PC-9 (cell line): Measurements from ENCODE around the gene TMOD2.

ENCODE experiments used
- EZH2 ChIP-seq: fragments of 200-600 bp; sonication (generic); IDR thresholded peaks from 2 replicates; pipeline ENCODE4 v1.8.0; 2017; ENCODE audit warnings: antibody characterized with exemption, low read depth
- TF ChIP-seq, protein P1 (sequence below): fragments of 200-600 bp; sonication (generic); conservative IDR thresholded peaks from 2 replicates; pipeline ENCODE4 v1.6.1; 2017; ENCODE audit warnings: mixed run types, antibody characterized with exemption, mild to moderate bottlenecking, moderate library complexity

DNA sequence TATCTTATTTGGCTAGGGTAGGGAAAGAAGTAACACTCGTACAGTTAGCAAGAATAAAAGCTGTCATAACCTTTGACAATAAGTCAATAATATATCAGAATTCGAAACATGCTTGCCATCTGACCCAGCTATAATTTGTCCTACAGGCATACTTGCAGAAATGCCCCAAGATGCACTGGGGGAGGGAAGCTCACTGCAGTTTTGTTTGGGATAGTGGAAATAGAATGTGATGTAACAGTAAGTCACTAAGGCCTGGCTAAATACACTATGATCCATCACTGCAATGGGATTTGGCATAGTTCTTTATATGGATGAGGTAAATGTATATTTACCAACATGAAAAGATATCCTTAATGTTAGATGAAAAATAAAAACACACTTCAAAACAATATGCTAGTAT, 52.6 kb downstream of the TMOD2 start:
- TF ChIP-seq EZH2, result no peak
- TF ChIP-seq, protein P1, sequence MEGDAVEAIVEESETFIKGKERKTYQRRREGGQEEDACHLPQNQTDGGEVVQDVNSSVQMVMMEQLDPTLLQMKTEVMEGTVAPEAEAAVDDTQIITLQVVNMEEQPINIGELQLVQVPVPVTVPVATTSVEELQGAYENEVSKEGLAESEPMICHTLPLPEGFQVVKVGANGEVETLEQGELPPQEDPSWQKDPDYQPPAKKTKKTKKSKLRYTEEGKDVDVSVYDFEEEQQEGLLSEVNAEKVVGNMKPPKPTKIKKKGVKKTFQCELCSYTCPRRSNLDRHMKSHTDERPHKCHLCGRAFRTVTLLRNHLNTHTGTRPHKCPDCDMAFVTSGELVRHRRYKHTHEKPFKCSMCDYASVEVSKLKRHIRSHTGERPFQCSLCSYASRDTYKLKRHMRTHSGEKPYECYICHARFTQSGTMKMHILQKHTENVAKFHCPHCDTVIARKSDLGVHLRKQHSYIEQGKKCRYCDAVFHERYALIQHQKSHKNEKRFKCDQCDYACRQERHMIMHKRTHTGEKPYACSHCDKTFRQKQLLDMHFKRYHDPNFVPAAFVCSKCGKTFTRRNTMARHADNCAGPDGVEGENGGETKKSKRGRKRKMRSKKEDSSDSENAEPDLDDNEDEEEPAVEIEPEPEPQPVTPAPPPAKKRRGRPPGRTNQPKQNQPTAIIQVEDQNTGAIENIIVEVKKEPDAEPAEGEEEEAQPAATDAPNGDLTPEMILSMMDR, result no peak
